Stimulated activated naive CD4-positive, alpha-beta T cell treated with Interleukin-2 at 50 U/mL for 16 hours (primary cell): ENCODE data around the gene DUOX1.

Experiments
- DNase-seq: peaks from one replicate; lab custom pipeline; 2025; lab: John Stamatoyannopoulos, UW

DUOX1 gene

GRCh38 chr15:45106002-45106790, 23.6 kb upstream of the DUOX1 start:
- DNase-seq = no peak

- no peak for DNase-seq
Observed at GRCh38 chr15:45107941-45108630, 21.7 kb upstream of the DUOX1 start.

- no peak for DNase-seq
Observed at GRCh38 chr15:45110256-45110820, 19.5 kb upstream of the DUOX1 start.

GRCh38 chr15:45111390-45112142, 18.2 kb upstream of the DUOX1 start:
- no peak for DNase-seq

- DNase-seq = no peak
Observed at GRCh38 chr15:45112143-45112590, 17.6 kb upstream of the DUOX1 start.

- no peak for DNase-seq
Observed at GRCh38 chr15:45112591-45113379, 17.0 kb upstream of the DUOX1 start.

- no peak for DNase-seq
Observed at GRCh38 chr15:45113380-45113990, 16.3 kb upstream of the DUOX1 start.

GRCh38 chr15:45114076-45114750, 15.6 kb upstream of the DUOX1 start, which contains the start of the genes DUOX2 and DUOXA2:
Gene DUOX2, minus strand, starts transcription at chr15:45114172. Its CDS starts 761 bp downstream, at chr15:45113411.
Gene DUOXA2, plus strand, starts transcription at chr15:45114326. Its CDS starts 280 bp downstream, at chr15:45114606.
- no peak for DNase-seq

- DNase-seq = no peak
Observed at GRCh38 chr15:45114751-45115085, 15.1 kb upstream of the DUOX1 start.

- no peak for DNase-seq
Observed at GRCh38 chr15:45115312-45115820, 14.4 kb upstream of the DUOX1 start.

GRCh38 chr15:45116006-45116481, 13.8 kb upstream of the DUOX1 start:
- DNase-seq = no peak

- no peak for DNase-seq
Observed at GRCh38 chr15:45116482-45117307, 13.1 kb upstream of the DUOX1 start.

- DNase-seq = no peak
Observed at GRCh38 chr15:45117308-45118130, 12.3 kb upstream of the DUOX1 start.

- DNase-seq = peak; percentile 78
Observed at GRCh38 chr15:45118131-45118588, 11.6 kb upstream of the DUOX1 start.

- no peak for DNase-seq
Observed at GRCh38 chr15:45118996-45119395, 10.8 kb upstream of the DUOX1 start.

- DNase-seq = no peak
Observed at GRCh38 chr15:45120081-45120972, 9.5 kb upstream of the DUOX1 start.

GRCh38 chr15:45121020-45121419, 8.8 kb upstream of the DUOX1 start:
- DNase-seq = no peak
